ENCODE data around the gene CCNL1. TPM values are rescaled to one million over a fixed set of nuclear protein-coding genes. Genes with fewer than 3 reads are reported as not detected.

The CCNL1 gene
- total RNA-seq, 6 donors from 2014 or later = 118 to 344 (median 246) TPM

DNA sequence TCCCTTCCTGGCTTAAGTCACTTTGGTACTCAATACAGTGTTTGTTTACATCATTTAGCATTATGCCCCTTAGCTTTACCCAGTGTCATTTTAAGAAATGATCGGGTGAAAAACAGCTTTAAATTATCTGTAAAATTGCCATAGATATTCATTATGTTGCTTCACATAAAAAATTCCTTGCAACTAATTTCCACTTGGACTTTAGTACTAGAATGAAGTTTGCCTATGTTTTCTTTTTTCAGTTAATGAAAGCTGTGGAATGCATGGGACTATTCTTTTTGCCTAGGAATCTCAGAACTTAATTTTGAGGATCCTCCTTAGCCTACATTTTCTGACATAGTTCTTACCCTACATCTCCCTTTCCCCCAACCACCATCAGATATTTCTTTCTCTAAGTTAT is 38.4 kb downstream of the CCNL1 start:
- Histone ChIP-seq H3K36me3 (no peaks in the 10 kb centered on the region), H3K27ac (no peak overlapping the region), H3K4me3 (no peak overlapping the region), H3K9me3 (no peaks in the 10 kb centered on the region), H3K4me1 (peaks cover 4 to 17% (median 9%) of the 10 kb centered on the region in 4 donors), H3K27me3 (no peaks in the 10 kb centered on the region)
- ATAC-seq (ENCODE audit: low FRiP score in 2 of 2) (no peak), DNase-seq (no peak)
- whole genome bisulfite sequencing, 2 donors = 60 to 67% methylated on average over 1 of the region's 1 CpG
- no peak for TF ChIP-seq EP300 (IDR thresholded peaks at IDR 0.05)

DNA sequence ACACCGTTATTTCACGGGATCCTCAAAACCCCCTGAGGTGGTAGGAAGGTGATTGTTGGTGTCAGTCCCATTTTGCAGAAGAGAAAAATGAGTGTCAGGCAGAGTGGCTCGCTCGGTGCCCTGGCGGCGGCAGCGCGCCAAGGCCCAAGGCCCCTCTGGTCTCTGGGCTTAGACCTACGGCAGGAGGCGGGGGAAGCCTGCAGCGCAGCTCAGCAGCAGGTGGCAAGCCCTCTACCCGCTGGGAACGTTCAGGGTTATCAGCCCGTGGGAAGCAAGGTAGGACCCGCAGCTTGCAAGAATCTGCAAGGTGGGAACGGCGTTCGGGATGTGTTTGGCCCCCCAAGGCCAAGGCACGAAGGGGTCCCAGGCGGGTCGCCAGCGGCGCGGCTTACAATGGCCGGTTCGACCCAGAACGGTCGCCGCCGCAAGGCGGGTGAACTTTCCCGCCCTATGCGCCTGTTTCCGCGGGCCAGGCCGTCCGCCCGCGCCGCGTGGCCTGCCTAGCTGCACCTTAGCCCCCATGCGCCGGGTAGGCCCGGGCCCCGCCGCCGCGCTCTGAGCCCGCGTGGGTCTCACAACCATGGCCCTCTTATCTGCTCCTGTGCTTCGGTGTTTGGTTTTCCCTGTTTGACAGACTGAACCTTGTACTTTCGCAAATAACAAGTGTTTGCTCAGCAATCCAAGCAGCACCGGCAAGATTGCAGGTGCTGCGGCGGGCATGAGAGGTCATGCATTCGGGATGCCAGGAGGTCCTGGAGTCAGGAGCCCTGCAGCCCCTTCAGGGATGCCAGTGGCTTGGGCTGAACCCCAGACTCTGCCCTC is 39.7 kb downstream of the CCNL1 start:
- peak; percentile 56 to 89 for DNase-seq
- ATAC-seq (ENCODE audit: low FRiP score in 2 of 2) = peak; percentile 42 to 80
- no peaks in the 10 kb centered on the region for H3K27me3 ChIP-seq
- H3K4me1 ChIP-seq = peaks cover 4 to 17% (median 9%) of the 10 kb centered on the region in 4 donors
- TF ChIP-seq EP300 (IDR thresholded peaks at IDR 0.05) (peak in 1 of 4 donors; percentile 11), POLR2AphosphoS5 (IDR thresholded peaks at IDR 0.05) (no peak)
- TF ChIP-seq, protein P1, sequence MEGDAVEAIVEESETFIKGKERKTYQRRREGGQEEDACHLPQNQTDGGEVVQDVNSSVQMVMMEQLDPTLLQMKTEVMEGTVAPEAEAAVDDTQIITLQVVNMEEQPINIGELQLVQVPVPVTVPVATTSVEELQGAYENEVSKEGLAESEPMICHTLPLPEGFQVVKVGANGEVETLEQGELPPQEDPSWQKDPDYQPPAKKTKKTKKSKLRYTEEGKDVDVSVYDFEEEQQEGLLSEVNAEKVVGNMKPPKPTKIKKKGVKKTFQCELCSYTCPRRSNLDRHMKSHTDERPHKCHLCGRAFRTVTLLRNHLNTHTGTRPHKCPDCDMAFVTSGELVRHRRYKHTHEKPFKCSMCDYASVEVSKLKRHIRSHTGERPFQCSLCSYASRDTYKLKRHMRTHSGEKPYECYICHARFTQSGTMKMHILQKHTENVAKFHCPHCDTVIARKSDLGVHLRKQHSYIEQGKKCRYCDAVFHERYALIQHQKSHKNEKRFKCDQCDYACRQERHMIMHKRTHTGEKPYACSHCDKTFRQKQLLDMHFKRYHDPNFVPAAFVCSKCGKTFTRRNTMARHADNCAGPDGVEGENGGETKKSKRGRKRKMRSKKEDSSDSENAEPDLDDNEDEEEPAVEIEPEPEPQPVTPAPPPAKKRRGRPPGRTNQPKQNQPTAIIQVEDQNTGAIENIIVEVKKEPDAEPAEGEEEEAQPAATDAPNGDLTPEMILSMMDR (IDR thresholded peaks at IDR 0.05) = peak in 1 of 6 experiments; percentile 4
- H3K9me3 ChIP-seq = no peaks in the 10 kb centered on the region
- no peak overlapping the region for H3K27ac ChIP-seq
- H3K4me3 ChIP-seq = peak overlapping the region in 3 of 4 donors; percentile 2 to 9 (median 9)
- H3K36me3 ChIP-seq = no peaks in the 10 kb centered on the region
- 48 to 56% methylated on average over 47 to 56 of the region's 56 CpGs for WGBS, 2 donors

DNA sequence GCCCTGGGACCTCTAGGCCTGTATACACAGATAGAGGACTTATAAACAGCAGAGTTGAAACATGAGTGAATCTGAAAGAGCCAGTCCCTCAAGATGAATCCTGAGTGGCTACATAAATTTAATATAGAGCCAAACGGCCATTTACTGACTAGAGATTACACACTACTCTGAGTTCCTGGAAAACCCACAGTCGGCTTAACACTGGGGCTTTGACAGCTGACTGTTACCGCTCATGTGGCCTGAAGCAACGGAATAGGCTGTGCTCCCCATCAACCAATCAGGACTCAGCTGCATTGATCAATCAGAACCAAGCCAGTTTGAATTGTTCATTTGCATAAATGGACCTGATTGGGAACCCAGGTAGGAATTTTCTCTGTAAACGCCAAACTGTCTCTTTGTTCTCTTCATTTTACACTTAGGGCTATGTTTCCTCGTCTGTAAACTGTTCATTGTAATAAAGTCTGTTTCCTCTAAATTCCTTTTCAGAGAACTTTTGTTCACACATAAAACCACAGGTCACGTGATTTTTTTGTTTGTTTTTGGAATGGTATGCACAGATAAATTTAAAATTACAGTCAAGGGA is 40.5 kb downstream of the CCNL1 start:
- DNase-seq = no peak
- no peak overlapping the region for H3K27ac ChIP-seq
- H3K4me1 ChIP-seq = peaks cover 4 to 17% (median 9%) of the 10 kb centered on the region in 4 donors
- peak in 1 of 2 donors; percentile 52 for ATAC-seq (ENCODE audit: low FRiP score in 2 of 2)
- 57 to 63% methylated on average over 7 of the region's 7 CpGs for WGBS, 2 donors
- H3K4me3 ChIP-seq = no peak overlapping the region
- H3K36me3 ChIP-seq = no peaks in the 10 kb centered on the region
- H3K27me3 ChIP-seq = no peaks in the 10 kb centered on the region
- TF ChIP-seq, protein P1 (IDR thresholded peaks at IDR 0.05) = no peak
- TF ChIP-seq POLR2AphosphoS5 (IDR thresholded peaks at IDR 0.05) (no peak), EP300 (IDR thresholded peaks at IDR 0.05) (no peak), POLR2A (IDR thresholded peaks at IDR 0.05) (no peak)
- no peaks in the 10 kb centered on the region for H3K9me3 ChIP-seq

DNA sequence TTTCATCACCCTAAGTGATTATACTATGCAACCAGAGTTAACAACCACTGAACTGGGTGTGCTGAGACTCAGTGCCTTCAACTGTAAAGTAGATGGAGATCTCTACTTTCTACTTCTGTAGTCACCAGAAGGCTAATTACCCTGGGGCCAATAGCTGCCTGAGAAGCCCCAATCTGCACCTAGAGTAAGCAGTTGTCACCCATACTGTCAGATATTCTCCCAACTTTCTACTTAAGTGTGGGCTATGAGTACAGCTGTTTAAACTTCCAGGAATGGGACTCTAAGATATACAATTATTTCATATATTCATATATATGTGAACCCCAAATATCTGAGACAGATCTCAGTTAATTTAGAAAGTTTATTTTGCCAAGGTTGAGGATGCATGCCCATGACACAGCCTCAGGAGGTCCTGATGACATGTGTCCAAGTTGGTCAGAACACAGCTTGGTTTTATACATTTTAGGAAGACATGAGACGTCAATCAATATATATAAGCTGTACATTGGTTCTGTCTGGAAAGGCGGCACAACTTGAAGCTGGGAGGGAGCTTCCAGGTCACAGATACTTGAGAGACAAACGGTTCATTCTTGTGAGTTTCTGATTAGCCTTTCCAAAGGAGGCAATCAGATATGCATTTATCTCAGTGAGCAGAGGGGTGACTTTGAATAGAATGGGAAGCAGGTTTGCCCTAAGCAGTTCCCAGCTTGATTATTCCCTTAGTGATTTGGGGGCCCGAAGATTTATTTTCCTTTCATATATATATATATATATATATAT is 41.9 kb downstream of the CCNL1 start:
- ATAC-seq (ENCODE audit: low FRiP score in 2 of 2) = no peak
- WGBS, 2 donors = 82 to 85% methylated on average over 4 of the region's 4 CpGs
- H3K27me3 ChIP-seq = no peaks in the 10 kb centered on the region
- no peak for TF ChIP-seq POLR2AphosphoS5 (IDR thresholded peaks at IDR 0.05)
- TF ChIP-seq, protein P1 (IDR thresholded peaks at IDR 0.05) = no peak
- TF ChIP-seq EP300 (IDR thresholded peaks at IDR 0.05) = no peak
- TF ChIP-seq POLR2A (IDR thresholded peaks at IDR 0.05) = no peak
- no peak for DNase-seq
- no peak overlapping the region for H3K4me3 ChIP-seq
- H3K36me3 ChIP-seq = no peaks in the 10 kb centered on the region
- H3K4me1 ChIP-seq = peaks cover 4 to 17% (median 9%) of the 10 kb centered on the region in 4 donors
- no peaks in the 10 kb centered on the region for H3K9me3 ChIP-seq
- H3K27ac ChIP-seq = no peak overlapping the region

DNA sequence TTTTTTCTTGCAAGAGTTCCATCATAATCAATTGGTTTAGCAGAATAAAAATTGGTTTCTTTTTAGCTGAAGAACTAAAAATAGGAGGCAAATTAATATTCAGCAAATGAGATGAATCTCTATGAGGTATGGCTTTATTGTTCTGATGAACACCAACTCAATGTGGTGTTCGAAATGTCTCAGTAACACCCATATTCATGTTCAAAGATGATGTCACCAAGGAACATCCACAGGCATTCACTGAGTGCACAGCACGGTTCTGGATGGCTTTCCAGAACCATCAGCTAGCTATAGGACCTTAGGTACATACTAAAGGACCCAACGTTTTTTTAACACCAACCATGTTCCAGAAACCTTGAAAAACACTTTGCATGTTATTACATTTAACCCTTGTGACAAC is 42.7 kb downstream of the CCNL1 start:
- no peaks in the 10 kb centered on the region for H3K27me3 ChIP-seq
- TF ChIP-seq, protein P1 (IDR thresholded peaks at IDR 0.05) = no peak
- TF ChIP-seq POLR2AphosphoS5 (IDR thresholded peaks at IDR 0.05) = no peak
- TF ChIP-seq EP300 (IDR thresholded peaks at IDR 0.05) = no peak
- no peak for TF ChIP-seq POLR2A (IDR thresholded peaks at IDR 0.05)
- WGBS, 2 donors = 71 to 76% methylated on average over 3 of the region's 3 CpGs
- H3K4me1 ChIP-seq = peaks cover 4 to 17% (median 9%) of the 10 kb centered on the region in 4 donors
- DNase-seq = no peak
- H3K27ac ChIP-seq = no peak overlapping the region
- H3K36me3 ChIP-seq = no peaks in the 10 kb centered on the region
- H3K9me3 ChIP-seq = no peaks in the 10 kb centered on the region
- ATAC-seq (ENCODE audit: low FRiP score in 2 of 2) = no peak
- H3K4me3 ChIP-seq = no peak overlapping the region

All from upper lobe of left lung (tissue), 6 donors.